Kidney epithelial cell (primary cell): ENCODE data around the gene DPH6. TPM values are rescaled to one million over a fixed set of nuclear protein-coding genes. Genes with fewer than 3 reads are reported as not detected.
A peak's percentile ranks its signal among the peaks of the same experiment; 100 is the strongest.

Experiments
- DNase-seq: peaks from one replicate; pipeline ENCODE4 v3.0.0-alpha.2; 2010; ENCODE audit warnings: low read depth
- H3K27me3 ChIP-seq: 2 replicates; pipeline ENCODE4 v1.6.0; 2011; ENCODE audit warnings: low read length; ENCODE audit not compliant: control insufficient read depth, insufficient read depth
- H3K36me3 ChIP-seq: 2 replicates; pipeline ENCODE4 v1.5.1; 2011; ENCODE audit warnings: low read length; ENCODE audit not compliant: control insufficient read depth, insufficient read depth
- H3K4me3 ChIP-seq: 2 replicates; pipeline ENCODE4 v1.5.1; 2011; ENCODE audit warnings: low read depth, mild to moderate bottlenecking, control low read depth, low read length
- total RNA-seq: library from RNA; depleted of rRNA; stranded (reverse); fragments of >200 nt; gene quantifications from 2 replicates; pipeline ENCODE4 v1.2.3, GENCODE V29; 2015
- TF ChIP-seq, protein P1 (sequence below): IDR thresholded peaks from 2 replicates; pipeline ENCODE4 v1.5.1; 2011; ENCODE audit warnings: mild to moderate bottlenecking, moderate library complexity, low read length, control low read depth, inconsistent platforms; ENCODE audit not compliant: insufficient read depth, poor library complexity, severe bottlenecking

Gene DPH6
- total RNA-seq, 1 donor from 2014 or later: 13.5 TPM

DNA sequence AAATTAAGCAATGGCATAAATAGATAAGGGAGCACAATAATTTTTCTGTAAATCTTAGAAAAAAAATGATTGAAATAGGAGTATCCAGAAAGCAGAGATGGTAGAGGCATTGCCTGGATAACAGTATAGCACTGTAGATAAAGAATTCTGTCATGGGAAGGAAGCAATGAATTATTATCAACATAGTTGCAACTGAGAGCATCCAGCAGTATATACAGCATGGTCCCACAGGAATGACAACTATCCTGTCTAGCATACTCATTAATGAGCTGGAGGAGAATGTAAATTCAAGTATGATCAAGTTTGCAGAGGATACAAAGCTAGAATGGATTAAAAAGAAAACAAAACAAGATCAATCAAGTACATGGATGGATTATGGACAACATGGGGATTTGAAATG is 90.8 kb downstream of the DPH6 start:
- Histone ChIP-seq H3K4me3 (no peak overlapping the region), H3K36me3 (no peaks in the 10 kb centered on the region), H3K27me3 (no peaks in the 10 kb centered on the region)
- no peak for DNase-seq
- TF ChIP-seq, protein P1, sequence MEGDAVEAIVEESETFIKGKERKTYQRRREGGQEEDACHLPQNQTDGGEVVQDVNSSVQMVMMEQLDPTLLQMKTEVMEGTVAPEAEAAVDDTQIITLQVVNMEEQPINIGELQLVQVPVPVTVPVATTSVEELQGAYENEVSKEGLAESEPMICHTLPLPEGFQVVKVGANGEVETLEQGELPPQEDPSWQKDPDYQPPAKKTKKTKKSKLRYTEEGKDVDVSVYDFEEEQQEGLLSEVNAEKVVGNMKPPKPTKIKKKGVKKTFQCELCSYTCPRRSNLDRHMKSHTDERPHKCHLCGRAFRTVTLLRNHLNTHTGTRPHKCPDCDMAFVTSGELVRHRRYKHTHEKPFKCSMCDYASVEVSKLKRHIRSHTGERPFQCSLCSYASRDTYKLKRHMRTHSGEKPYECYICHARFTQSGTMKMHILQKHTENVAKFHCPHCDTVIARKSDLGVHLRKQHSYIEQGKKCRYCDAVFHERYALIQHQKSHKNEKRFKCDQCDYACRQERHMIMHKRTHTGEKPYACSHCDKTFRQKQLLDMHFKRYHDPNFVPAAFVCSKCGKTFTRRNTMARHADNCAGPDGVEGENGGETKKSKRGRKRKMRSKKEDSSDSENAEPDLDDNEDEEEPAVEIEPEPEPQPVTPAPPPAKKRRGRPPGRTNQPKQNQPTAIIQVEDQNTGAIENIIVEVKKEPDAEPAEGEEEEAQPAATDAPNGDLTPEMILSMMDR: no peak

DNA sequence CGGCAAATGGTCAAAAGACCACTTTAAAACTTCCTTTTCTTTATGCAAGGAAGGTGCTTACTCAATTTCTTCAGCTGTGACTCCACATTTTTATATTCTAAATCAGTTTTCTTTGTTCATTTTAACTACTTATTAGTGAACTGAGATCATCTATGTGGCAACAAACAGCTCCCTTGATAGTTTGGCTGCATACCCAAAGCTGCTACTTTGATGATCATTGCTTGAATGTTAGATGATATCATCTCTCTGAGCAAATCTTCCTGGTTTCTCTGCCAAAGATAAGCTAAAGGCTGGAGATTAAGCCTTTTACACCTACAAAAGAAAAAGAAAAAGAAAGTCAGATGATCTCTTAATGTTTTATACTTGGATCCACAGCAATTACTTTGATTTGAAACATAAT is 95.5 kb downstream of the DPH6 start:
- no peaks in the 10 kb centered on the region for H3K36me3 ChIP-seq
- no peak overlapping the region for H3K4me3 ChIP-seq
- H3K27me3 ChIP-seq: no peaks in the 10 kb centered on the region
- TF ChIP-seq, protein P1: no peak
- no peak for DNase-seq

DNA sequence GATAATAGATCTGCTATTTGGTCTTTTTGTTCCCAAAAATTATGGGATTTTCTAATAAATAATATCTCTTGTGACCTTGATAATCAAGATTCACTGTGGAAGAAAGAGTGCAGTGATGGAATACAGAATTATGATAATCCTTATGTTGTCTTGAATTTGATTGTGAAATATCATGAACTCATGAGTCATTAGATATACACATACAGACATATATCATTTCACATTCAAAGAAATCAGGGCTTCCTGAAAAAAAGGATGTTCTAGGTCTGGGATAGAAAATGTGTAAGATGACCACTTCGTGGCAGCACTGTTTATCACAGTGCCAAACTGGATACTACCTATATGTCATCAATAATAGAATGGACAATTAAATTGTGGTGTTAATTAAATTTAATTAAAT is 97.7 kb downstream of the DPH6 start:
- Histone ChIP-seq H3K4me3 (no peak overlapping the region), H3K27me3 (no peaks in the 10 kb centered on the region), H3K36me3 (no peaks in the 10 kb centered on the region)
- TF ChIP-seq, protein P1: no peak
- no peak for DNase-seq

DNA sequence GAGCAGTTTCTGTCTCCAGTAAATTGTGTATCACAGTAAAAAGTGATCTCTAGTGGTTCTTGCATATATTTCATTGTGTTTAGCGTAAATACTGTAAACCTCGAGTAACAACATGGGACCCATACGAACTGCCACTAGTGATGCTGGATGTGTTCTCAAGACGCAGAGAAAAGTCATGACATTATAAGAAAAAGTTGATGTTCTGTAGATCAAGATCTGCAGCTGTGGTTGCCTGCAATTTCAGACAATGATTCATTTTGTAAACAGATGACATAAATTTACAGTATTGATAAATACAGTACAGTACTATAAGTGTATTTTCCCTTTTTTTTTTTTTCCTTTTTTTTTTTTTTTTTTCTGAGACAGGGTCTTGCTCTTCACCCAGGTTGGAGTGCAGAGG is 100.1 kb downstream of the DPH6 start:
- TF ChIP-seq, protein P1: no peak
- no peak overlapping the region for H3K4me3 ChIP-seq
- no peaks in the 10 kb centered on the region for H3K36me3 ChIP-seq
- no peaks in the 10 kb centered on the region for H3K27me3 ChIP-seq
- no peak for DNase-seq

DNA sequence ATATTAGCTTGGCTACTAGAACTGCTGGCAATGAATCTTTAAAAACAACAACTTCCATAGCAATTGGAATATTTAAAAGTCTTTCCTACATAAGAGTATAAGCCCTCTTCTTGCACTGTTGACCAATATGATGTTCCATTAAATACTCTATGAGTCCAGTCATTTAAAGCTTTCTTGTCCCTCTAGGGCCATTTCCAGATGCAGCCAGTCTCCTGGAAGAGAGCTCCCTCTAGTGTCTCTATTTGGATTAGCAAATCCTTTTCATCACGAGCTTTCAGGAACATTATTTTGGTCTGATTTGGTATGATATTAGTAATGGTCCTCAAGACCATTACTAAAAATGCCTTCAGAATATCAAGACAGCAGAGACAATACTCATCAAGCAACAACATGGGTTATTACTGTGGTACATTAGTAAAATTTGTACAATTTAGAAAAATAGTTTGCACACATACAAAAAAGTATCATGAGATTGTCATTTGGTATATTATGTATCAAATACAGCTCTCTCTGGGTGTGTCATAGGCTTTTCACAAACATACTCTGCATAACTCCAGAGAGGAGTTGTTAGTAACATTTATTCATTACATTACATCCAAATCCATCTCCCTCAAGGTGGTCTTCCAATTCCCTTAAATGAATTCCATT is 101.3 kb downstream of the DPH6 start:
- no peak overlapping the region for H3K4me3 ChIP-seq
- no peaks in the 10 kb centered on the region for H3K36me3 ChIP-seq
- TF ChIP-seq, protein P1: peak; percentile 79
- no peak for DNase-seq
- H3K27me3 ChIP-seq: no peaks in the 10 kb centered on the region

DNA sequence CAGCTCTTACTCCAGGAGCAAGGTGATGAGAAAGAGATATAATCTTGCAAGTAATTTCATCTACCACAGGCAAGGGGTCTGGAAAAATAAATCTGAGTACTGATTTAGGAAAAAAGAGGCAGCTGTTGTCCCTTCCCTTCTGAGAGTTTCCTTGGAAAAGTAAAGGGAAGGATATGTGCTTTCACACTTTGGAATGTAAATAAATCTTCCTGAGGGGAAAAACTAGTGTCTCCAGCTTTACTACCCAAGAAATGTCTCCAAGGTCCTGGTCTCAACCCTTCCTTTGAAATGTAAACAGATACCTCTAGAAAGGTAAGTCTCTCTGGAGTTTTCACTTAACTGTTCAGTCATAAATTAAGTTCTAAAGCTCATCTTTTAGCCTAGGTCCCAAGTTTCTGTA is 102.6 kb downstream of the DPH6 start:
- no peak overlapping the region for H3K4me3 ChIP-seq
- TF ChIP-seq, protein P1: no peak
- no peaks in the 10 kb centered on the region for H3K27me3 ChIP-seq
- no peak for DNase-seq
- no peaks in the 10 kb centered on the region for H3K36me3 ChIP-seq
